ENCODE measurements around the gene KHDC3L.
A peak's percentile ranks its signal among the peaks of the same experiment; 100 is the strongest.
"Not testable (repeated sequence)": the region's sequence is repeated elsewhere in the genome, so short reads cannot be mapped to it uniquely, and the experiment has no call there.

The KHDC3L gene

GRCh38 chr6:73375216-73375615 lies 12.8 kb downstream of the KHDC3L start:
- no peaks in the 10 kb centered on the region for H3K36me3 ChIP-seq (ENCODE audit: control insufficient read depth, insufficient read depth, low read length)
- no peaks in the 10 kb centered on the region for H3K27me3 ChIP-seq (ENCODE audit: control insufficient read depth, insufficient read depth, low read length)
- H3K4me1 ChIP-seq (ENCODE audit: control insufficient read depth, insufficient read depth, low read length): no peaks in the 10 kb centered on the region
- H3K9ac ChIP-seq (ENCODE audit: low read length): no peak overlapping the region
- H3K4me3 ChIP-seq (ENCODE audit: low read length): no peak overlapping the region
- no peak overlapping the region for H3K27ac ChIP-seq (ENCODE audit: low read depth, low read length)

- Histone ChIP-seq H3K36me3 (ENCODE audit: control insufficient read depth, insufficient read depth, low read length) (no peaks in the 10 kb centered on the region), H3K4me3 (ENCODE audit: low read length) (no peak overlapping the region)
Measured at GRCh38 chr6:73377225-73377624, 14.8 kb downstream of the KHDC3L start.

GRCh38 chr6:73381531-73381930 lies 19.1 kb downstream of the KHDC3L start:
- not testable (repeated sequence) for H3K9ac ChIP-seq (ENCODE audit: low read length); H3K4me3 ChIP-seq (ENCODE audit: low read length); H3K36me3 ChIP-seq (ENCODE audit: control insufficient read depth, insufficient read depth, low read length); H3K27ac ChIP-seq (ENCODE audit: low read depth, low read length); H3K4me1 ChIP-seq (ENCODE audit: control insufficient read depth, insufficient read depth, low read length); H3K27me3 ChIP-seq (ENCODE audit: control insufficient read depth, insufficient read depth, low read length)

More at GRCh38 chr6:73377225-73377624, 14.8 kb downstream of the KHDC3L start:
- H3K9ac ChIP-seq (ENCODE audit: low read length): no peak overlapping the region
- no peaks in the 10 kb centered on the region for H3K27me3 ChIP-seq (ENCODE audit: control insufficient read depth, insufficient read depth, low read length)
- H3K27ac ChIP-seq (ENCODE audit: low read depth, low read length): no peak overlapping the region
- no peaks in the 10 kb centered on the region for H3K4me1 ChIP-seq (ENCODE audit: control insufficient read depth, insufficient read depth, low read length)

GRCh38 chr6:73382462-73383113 lies 20.1 kb downstream of the KHDC3L start:
- Histone ChIP-seq H3K27me3 (ENCODE audit: control insufficient read depth, insufficient read depth, low read length) (no peaks in the 10 kb centered on the region), H3K4me1 (ENCODE audit: control insufficient read depth, insufficient read depth, low read length) (no peaks in the 10 kb centered on the region), H3K36me3 (ENCODE audit: control insufficient read depth, insufficient read depth, low read length) (no peaks in the 10 kb centered on the region), H3K9ac (ENCODE audit: low read length) (no peak overlapping the region), H3K27ac (ENCODE audit: low read depth, low read length) (no peak overlapping the region), H3K4me3 (ENCODE audit: low read length) (no peak overlapping the region)

DNA sequence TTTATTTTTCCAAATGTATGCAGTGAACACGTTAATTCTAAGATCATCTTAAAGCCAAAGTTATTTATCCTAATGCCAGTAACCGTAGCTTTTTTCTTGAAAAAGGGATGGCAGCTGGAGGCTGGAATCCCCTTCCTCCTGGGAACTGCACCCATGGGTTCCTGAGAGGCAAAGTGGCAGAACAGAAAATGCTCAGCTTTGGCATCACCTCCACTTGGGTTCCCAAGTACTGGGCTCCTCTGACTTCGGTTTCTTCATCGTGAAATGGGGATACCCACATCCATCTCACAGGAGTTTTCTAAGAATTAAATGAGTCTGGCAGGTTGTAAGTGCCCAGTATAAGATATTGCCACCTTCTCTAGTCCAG lies 26.0 kb downstream of the KHDC3L start:
- Histone ChIP-seq H3K9ac (ENCODE audit: low read length) (no peak overlapping the region), H3K36me3 (ENCODE audit: control insufficient read depth, insufficient read depth, low read length) (no peaks in the 10 kb centered on the region), H3K27me3 (ENCODE audit: control insufficient read depth, insufficient read depth, low read length) (no peaks in the 10 kb centered on the region), H3K4me1 (ENCODE audit: control insufficient read depth, insufficient read depth, low read length) (peaks cover 2% of the 10 kb centered on the region), H3K4me3 (ENCODE audit: low read length) (peak overlapping the region; percentile 43), H3K27ac (ENCODE audit: low read depth, low read length) (no peak overlapping the region)

DNA sequence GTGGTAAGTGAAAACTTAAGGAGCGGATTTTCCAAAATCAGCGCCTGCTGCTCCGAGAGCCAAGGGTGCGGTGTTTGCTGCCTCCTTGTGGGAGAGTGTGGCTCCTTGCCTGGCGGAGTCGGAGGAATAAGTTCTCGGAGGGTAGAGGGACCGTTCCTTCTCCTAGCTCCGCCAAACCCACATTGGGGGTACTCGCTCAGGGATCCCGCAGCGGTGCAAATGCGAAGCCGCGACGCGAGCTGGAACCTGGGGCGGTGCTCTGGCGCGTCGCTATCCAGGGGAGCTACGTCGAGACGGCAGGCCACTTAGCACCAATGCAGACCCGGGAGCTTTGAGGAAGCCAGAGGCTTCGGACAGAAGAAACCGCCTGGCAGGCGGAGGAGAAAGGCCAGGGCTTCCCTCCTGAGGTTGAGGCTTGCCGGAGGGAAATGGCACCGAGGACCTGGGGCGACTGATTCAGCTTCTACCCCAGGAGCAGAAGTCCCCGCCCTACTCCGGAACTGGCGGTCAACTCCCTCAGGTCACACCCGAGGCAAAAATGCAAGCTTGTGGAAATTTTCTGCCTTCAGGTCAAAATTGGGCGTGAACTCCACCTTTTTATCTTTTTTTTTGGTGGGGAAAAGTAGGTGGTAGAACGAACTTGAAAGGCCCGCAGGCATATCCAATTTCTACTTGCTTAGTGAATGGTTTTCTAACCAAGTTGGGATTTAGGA lies 26.5 kb downstream of the KHDC3L start:
- Histone ChIP-seq H3K27me3 (ENCODE audit: control insufficient read depth, insufficient read depth, low read length) (no peaks in the 10 kb centered on the region), H3K4me3 (ENCODE audit: low read length) (peak overlapping the region; percentile 43), H3K27ac (ENCODE audit: low read depth, low read length) (no peak overlapping the region), H3K4me1 (ENCODE audit: control insufficient read depth, insufficient read depth, low read length) (peaks cover 2% of the 10 kb centered on the region), H3K36me3 (ENCODE audit: control insufficient read depth, insufficient read depth, low read length) (no peaks in the 10 kb centered on the region), H3K9ac (ENCODE audit: low read length) (no peak overlapping the region)

GRCh38 chr6:73389854-73390253 lies 27.4 kb downstream of the KHDC3L start:
- Histone ChIP-seq H3K4me3 (ENCODE audit: low read length) (no peak overlapping the region), H3K27me3 (ENCODE audit: control insufficient read depth, insufficient read depth, low read length) (no peaks in the 10 kb centered on the region), H3K9ac (ENCODE audit: low read length) (no peak overlapping the region), H3K4me1 (ENCODE audit: control insufficient read depth, insufficient read depth, low read length) (peaks cover 2% of the 10 kb centered on the region), H3K36me3 (ENCODE audit: control insufficient read depth, insufficient read depth, low read length) (no peaks in the 10 kb centered on the region), H3K27ac (ENCODE audit: low read depth, low read length) (no peak overlapping the region)

DNA sequence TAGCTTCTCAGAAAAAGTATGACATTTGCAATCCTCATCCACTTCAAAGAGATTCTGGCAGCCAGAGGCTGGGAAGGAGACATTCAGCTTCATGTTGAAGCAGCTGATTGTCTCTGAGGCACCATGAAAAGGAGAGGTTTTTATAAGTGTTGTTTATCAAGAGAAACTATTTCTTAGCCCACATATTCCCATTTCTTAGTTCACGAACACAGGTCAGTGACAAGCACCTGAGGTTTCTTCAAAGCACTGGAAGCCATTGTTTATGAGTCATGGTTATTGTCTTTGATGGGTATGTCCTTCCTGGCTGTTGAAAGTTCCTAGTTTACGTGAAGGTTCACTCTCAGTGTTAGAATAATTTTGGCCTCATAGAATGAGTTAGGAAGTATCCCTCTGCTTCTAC lies 29.2 kb downstream of the KHDC3L start:
- H3K27me3 ChIP-seq (ENCODE audit: control insufficient read depth, insufficient read depth, low read length): no peaks in the 10 kb centered on the region
- H3K27ac ChIP-seq (ENCODE audit: low read depth, low read length): no peak overlapping the region
- H3K4me1 ChIP-seq (ENCODE audit: control insufficient read depth, insufficient read depth, low read length): peaks cover 2% of the 10 kb centered on the region
- H3K4me3 ChIP-seq (ENCODE audit: low read length): no peak overlapping the region
- H3K9ac ChIP-seq (ENCODE audit: low read length): no peak overlapping the region
- H3K36me3 ChIP-seq (ENCODE audit: control insufficient read depth, insufficient read depth, low read length): no peaks in the 10 kb centered on the region

GRCh38 chr6:73392188-73392587 lies 29.7 kb downstream of the KHDC3L start:
- H3K4me1 ChIP-seq (ENCODE audit: control insufficient read depth, insufficient read depth, low read length); H3K9ac ChIP-seq (ENCODE audit: low read length); H3K4me3 ChIP-seq (ENCODE audit: low read length); H3K27me3 ChIP-seq (ENCODE audit: control insufficient read depth, insufficient read depth, low read length); H3K27ac ChIP-seq (ENCODE audit: low read depth, low read length); H3K36me3 ChIP-seq (ENCODE audit: control insufficient read depth, insufficient read depth, low read length): not testable (repeated sequence)

DNA sequence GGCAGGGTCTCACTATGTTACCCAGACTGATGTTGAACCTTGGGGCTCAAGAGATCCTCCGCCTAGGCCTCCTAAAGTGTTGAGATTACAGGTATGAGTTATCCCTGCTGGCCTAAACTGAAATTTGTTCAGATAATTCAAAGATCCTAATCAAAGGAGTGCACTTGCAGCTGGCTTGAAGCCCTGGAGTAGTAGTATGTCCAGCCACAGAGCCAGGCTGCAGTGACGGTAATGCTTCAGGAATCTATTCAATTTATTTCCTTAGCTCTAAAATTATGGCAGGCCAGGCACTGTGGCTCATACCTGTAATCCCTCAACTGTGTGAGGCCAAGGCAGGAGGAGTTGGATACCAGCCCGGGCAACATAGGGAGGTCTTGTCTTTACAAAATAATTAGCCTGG lies 30.8 kb downstream of the KHDC3L start:
- no peak overlapping the region for H3K27ac ChIP-seq (ENCODE audit: low read depth, low read length)
- H3K4me1 ChIP-seq (ENCODE audit: control insufficient read depth, insufficient read depth, low read length): peaks cover 2% of the 10 kb centered on the region
- no peak overlapping the region for H3K9ac ChIP-seq (ENCODE audit: low read length)
- no peaks in the 10 kb centered on the region for H3K36me3 ChIP-seq (ENCODE audit: control insufficient read depth, insufficient read depth, low read length)
- H3K4me3 ChIP-seq (ENCODE audit: low read length): no peak overlapping the region
- H3K27me3 ChIP-seq (ENCODE audit: control insufficient read depth, insufficient read depth, low read length): no peaks in the 10 kb centered on the region

DNA sequence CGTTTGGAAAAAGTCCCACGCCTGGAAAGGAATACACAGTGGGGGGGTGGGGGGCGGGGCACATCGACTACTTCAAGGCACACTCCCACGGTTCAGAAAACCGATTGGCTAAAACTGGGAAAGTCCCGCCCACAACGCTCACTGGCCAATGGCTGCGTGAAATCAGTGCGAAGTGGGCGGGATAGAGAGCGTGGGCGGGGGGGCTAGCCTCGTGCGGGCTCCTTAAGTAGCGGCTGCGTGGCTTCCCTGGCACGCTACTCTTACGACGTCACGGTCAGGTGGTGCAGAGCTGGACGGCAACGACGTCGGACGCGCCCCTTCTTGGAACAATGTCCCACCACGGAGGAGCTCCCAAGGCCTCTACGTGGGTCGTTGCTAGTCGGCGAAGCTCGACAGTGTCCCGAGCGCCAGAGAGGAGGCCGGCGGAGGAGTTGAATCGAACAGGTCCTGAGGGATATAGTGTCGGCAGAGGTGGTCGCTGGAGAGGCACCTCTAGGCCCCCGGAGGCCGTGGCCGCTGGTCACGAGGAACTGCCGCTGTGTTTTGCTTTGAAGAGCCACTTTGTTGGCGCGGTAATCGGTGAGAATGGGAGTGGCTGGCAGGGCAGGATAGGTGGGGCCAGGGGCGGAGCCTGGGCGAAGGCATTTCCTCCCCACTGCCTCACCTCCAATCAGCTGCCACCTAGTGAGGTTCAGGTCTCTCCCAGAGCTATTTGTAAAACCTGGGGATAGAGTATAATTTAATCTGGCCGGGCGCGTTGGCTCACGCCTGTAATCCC lies 32.3 kb downstream of the KHDC3L start, which contains the start of gene DDX43:
TSS of gene DDX43 (plus strand) at position 252 of the 778 bp plus-strand sequence. CDS start at position 330, 78 bp downstream.
- no peak within 1 kb of the TSS for H3K27ac ChIP-seq (ENCODE audit: low read depth, low read length)
- H3K36me3 ChIP-seq (ENCODE audit: control insufficient read depth, insufficient read depth, low read length): no peaks in the 10 kb centered on the region
- H3K9ac ChIP-seq (ENCODE audit: low read length): no peak within 1 kb of the TSS
- no peaks in the 10 kb centered on the region for H3K27me3 ChIP-seq (ENCODE audit: control insufficient read depth, insufficient read depth, low read length)
- no peaks in the 10 kb centered on the region for H3K4me1 ChIP-seq (ENCODE audit: control insufficient read depth, insufficient read depth, low read length)
- H3K4me3 ChIP-seq (ENCODE audit: low read length): no peak within 1 kb of the TSS

DNA sequence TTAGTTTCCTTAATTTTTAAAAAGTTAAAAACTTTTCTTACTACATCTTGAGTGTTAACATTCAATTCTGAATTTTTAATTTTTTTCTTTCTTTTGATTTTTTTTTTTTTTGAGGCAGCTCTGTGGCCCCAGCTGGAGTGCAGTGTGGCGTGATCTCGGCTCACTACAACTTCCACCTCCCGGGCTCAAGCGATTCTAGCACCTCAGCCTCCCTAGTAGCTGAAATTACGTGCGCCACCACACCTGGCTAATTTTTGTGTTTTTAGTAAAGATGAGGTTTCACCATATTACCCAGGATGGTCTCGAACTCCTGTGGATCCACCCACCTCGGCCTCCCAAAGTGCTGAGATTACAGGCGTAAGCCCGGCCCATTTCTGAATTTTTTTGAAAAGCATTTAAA lies 33.4 kb downstream of the KHDC3L start:
- Histone ChIP-seq H3K9ac (ENCODE audit: low read length) (no peak overlapping the region), H3K4me3 (ENCODE audit: low read length) (no peak overlapping the region), H3K4me1 (ENCODE audit: control insufficient read depth, insufficient read depth, low read length) (no peaks in the 10 kb centered on the region), H3K27ac (ENCODE audit: low read depth, low read length) (no peak overlapping the region), H3K27me3 (ENCODE audit: control insufficient read depth, insufficient read depth, low read length) (no peaks in the 10 kb centered on the region), H3K36me3 (ENCODE audit: control insufficient read depth, insufficient read depth, low read length) (no peaks in the 10 kb centered on the region)

All from rectal smooth muscle tissue (tissue), 1 donor.